NCI-H82 (cell line): ENCODE data around the gene MYO9A.
"Not testable (repeated sequence)": the region's sequence is repeated elsewhere in the genome, so short reads cannot be mapped to it uniquely, and the experiment has no call there.

Source experiments
- DNase-seq: peaks from one replicate; lab custom pipeline; 2025; lab: John Stamatoyannopoulos, UW

MYO9A gene

DNA sequence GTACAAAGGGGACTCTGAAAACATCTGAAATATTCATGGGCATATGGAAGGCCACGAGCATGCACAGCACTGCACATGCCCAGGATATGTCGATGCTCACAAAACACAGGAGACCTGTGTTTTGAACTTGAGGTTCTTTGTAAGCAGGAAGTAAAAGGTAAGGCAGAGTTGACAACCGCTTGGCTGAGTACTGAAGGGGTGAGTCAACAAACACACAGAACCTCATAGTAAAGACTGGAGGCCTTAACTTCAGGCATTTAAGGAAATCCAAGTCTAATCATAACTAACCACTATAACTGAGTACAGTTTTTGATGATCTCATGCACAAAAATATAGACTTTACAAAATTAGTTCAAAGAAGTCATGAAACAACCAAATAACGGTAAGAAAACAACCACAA is 80.6 kb downstream of the MYO9A start:
- no peak for DNase-seq

GRCh38 chr15:72034859-72035650 is 82.9 kb downstream of the MYO9A start:
- DNase-seq, result no peak

DNA sequence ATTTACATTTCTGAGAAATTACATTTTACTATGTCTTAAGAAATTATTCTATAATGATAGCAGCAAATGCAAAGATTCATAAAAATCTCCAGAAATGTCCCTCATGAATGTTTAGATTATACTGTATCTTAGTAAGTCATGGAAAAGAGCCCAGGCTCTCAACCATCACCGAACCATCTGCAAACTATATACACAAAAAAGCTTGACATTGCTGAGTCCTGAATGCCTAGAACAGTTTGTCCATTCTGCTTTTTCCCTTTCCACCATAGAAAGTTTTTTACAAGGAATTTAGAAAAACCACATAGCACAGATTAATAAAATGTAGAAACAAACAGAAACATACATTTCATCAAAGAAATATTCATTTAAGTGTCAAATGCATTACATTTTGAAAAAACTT is 83.6 kb downstream of the MYO9A start:
- DNase-seq, result no peak

GRCh38 chr15:72033711-72034110 is 84.2 kb downstream of the MYO9A start:
- DNase-seq, result no peak

DNA sequence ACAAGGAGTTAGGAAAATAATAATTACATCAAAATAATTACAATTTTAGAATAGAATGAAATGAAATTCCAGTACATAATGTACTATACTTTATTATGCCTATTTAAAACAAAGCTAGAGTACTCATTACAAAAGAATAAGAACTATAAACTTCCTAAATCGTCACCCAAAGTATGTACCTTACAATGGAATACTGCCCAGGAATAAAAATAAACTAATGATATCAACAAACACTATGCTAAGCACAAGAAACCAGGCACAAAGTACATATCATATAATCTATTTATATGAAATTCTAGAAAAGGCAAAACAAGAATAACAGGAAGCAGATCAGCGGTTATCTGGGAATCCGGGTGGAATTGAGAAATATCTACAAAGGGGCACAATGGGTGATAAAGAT is 84.7 kb downstream of the MYO9A start:
- no peak for DNase-seq

- no peak for DNase-seq
Measured at GRCh38 chr15:72021604-72022003, 96.3 kb downstream of the MYO9A start.

- no peak for DNase-seq
Measured at GRCh38 chr15:72020799-72021198, 97.2 kb downstream of the MYO9A start.

GRCh38 chr15:72014555-72014954 is 103.4 kb downstream of the MYO9A start:
- not testable (repeated sequence) for DNase-seq

DNA sequence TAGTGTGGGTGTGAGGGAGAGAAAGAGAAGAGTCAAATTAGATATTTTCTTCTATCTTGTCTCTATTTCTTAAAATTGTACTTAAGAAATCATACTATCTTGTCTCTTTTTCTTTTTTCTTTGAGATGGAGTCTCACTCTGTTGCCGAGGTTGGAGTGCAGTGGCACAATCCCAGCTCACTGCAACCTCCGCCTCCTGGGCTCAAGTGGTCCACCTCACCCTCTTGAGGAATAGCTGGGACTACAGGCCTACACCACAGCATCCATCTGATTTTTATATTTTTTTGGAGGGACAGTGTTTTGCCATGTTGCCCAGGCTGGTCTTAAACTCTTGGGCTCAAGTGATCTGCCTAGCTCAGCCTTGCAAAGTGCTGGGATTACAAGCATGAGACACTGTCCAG is 104.2 kb downstream of the MYO9A start:
- DNase-seq, result no peak

GRCh38 chr15:72011302-72011942 is 106.5 kb downstream of the MYO9A start:
- no peak for DNase-seq

GRCh38 chr15:72009222-72009621 is 108.7 kb downstream of the MYO9A start:
- DNase-seq, result peak; percentile 68

GRCh38 chr15:72006382-72006781 is 111.6 kb downstream of the MYO9A start:
- DNase-seq, result no peak

DNA sequence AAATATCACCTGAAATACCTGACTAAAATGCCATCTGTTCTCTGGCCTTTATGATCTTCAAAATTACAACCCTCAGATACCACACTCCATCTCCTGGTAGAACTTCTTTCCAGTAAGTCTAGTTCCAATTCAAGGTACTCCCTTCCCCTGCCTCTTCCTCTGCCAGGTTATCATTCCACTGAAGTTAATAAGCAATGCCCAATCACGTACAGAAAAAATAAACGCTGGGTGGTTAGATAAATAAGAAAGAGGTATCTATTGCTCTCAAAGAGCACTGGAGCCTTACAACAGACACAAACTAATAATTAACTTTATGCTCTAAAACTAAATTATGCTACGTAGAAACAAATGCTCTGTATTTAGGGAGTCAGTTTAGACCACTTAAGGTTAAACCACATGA is 112.5 kb downstream of the MYO9A start:
- no peak for DNase-seq

GRCh38 chr15:71999807-72000206 is 118.1 kb downstream of the MYO9A start:
- no peak for DNase-seq

DNA sequence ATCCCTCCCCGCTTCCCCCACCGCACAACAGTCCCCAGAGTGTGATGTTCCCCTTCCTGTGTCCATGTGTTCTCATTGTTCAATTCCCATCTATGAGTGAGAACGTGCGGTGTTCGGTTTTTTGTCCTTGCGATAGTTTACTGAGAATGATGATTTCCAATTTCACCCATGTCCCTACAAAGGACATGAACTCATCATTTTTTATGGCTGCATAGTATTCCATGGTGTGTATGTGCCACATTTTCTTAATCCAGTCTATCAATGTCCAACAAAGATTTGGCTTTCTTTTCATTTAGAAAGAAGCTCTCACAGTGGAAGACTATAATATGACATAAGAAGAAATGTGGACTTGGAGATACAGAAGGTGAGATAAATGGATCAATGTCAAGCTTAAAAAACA is 119.2 kb downstream of the MYO9A start:
- not testable (repeated sequence) for DNase-seq

GRCh38 chr15:71997691-71998090 is 120.3 kb downstream of the MYO9A start:
- no peak for DNase-seq

- DNase-seq, result no peak
Measured at GRCh38 chr15:71975816-71976150, 142.2 kb downstream of the MYO9A start.

GRCh38 chr15:71974211-71974610 is 143.7 kb downstream of the MYO9A start:
- DNase-seq, result no peak

DNA sequence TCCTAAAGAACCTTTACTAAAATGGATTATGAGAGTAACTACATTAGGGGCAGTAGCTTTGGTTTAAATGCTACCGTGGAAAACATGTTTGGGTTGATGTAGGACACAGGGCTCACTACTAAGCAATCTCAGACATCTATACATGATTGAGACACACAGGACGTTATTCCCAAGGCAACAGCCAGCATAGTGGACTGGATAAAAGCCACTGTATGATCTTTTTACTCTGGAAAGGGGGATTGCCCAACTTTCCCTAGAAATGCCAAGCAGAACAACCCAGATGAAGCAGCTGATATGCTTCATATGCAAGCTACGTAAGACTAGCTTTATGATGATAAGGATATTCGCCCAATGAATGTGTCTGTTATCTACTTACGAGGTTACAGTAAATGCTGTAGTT is 144.6 kb downstream of the MYO9A start:
- DNase-seq, result no peak

- no peak for DNase-seq
Measured at GRCh38 chr15:71971905-71972304, 146.0 kb downstream of the MYO9A start.

DNA sequence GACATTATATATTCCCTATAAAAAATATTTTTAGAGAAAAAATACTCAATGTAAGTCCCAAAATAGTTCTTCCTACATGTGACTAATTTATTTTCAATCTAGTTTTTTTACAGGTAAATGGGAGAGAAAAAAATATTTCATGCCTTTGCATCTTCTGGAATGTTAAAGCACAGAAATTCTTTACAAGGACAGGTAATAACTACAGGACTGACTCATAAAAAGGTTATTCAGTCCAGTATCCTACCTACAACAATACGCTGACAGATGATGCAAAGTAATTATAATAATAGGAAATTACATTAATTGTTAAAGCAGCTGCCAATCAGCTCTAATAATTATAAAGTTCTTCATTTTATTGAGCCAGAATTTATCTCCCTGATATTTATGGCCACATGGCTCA is 147.5 kb downstream of the MYO9A start:
- DNase-seq, result no peak

- DNase-seq, result no peak
Measured at GRCh38 chr15:71962537-71962936, 155.4 kb downstream of the MYO9A start.

DNA sequence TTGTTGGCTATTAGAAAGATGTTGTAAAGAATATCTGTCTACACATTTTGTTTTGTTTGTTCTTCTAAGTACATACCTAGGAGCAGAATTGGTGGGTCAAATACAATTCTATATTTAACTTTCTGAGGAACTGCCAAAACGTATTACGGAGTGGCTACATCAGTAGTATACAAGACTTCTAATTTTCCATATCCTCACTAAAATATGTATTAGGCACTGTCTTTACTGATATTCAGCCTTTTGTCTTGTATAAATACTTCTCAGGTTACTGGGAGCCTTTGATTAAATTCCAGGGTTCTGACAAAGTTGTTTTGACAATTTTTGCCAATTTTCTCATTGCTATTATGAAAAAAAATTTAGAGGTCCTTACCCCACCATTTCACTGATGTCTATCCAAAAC is 160.9 kb downstream of the MYO9A start:
- no peak for DNase-seq

- no peak for DNase-seq
Measured at GRCh38 chr15:71951134-71951533, 166.8 kb downstream of the MYO9A start.
